ENCODE data around the gene MTAP. TPM values are rescaled to one million over a fixed set of nuclear protein-coding genes. Genes with fewer than 3 reads are reported as not detected.

MTAP gene
- total RNA-seq, 1 experiment from 2014 or later = 102 TPM

GRCh38 chr9:21810881-21811280, 8.4 kb downstream of the MTAP start:
- Mint-ChIP-seq H3K9me3 (no peaks in the 10 kb centered on the region), H3K4me3 (no peak overlapping the region), H3K4me1 (peaks cover 7 to 8% of the 10 kb centered on the region in 2 experiments), H3K36me3 (ENCODE audit: insufficient read depth in 1 of 3, low read depth in 3 of 3) (peaks cover 32 to 76% (median 50%) of the 10 kb centered on the region in 3 experiments), H3K27ac (no peak overlapping the region), H3K27me3 (ENCODE audit: low read depth) (no peaks in the 10 kb centered on the region)
- Histone ChIP-seq H3K14ac (ENCODE audit: insufficient read depth, low read length) (no peak overlapping the region), H3T11ph (ENCODE audit: low read length) (no peak overlapping the region), H2BK120ac (ENCODE audit: low read depth, low read length, poor library complexity, severe bottlenecking) (no peak overlapping the region), H2AK5ac (ENCODE audit: insufficient read length, low read length) (no peak overlapping the region), H2AFZ (ENCODE audit: low read length) (no peak overlapping the region), H3K9ac (ENCODE audit: extremely low read depth, insufficient read length, low read length) (no peak overlapping the region), H2BK12ac (ENCODE audit: insufficient read length, low read depth, low read length) (no peak overlapping the region), H3K4ac (ENCODE audit: low read depth, low read length) (no peak overlapping the region), H3K4me2 (ENCODE audit: insufficient read depth, insufficient read length, low read length) (no peak overlapping the region), H2BK20ac (ENCODE audit: low read depth, low read length, poor library complexity, severe bottlenecking) (no peak overlapping the region), H4K8ac (replicated peaks; ENCODE audit: insufficient read length, low read depth, low read length) (no peak overlapping the region), H4K91ac (ENCODE audit: insufficient read length, low read depth, low read length) (no peak overlapping the region), H3K27ac (ENCODE audit: insufficient read length, low read depth, low read length) (no peak overlapping the region), H3K79me1 (ENCODE audit: insufficient read depth, low read depth, low read length, poor library complexity, severe bottlenecking) (peaks cover 2% of the 10 kb centered on the region), H3K27me3 (ENCODE audit: insufficient read depth, low read length) (no peaks in the 10 kb centered on the region; the same call in 1 of the 2 replicates), H3K79me2 (ENCODE audit: insufficient read depth, low read length) (peaks cover 33% of the 10 kb centered on the region; the same call in 1 of the 2 replicates), H3K23me2 (ENCODE audit: insufficient read length, low read depth, low read length, poor library complexity, severe bottlenecking) (no peaks in the 10 kb centered on the region), H4K5ac (ENCODE audit: insufficient read length, low read depth, low read length) (no peak overlapping the region), H3K23ac (ENCODE audit: insufficient read length, low read depth, low read length) (no peak overlapping the region), H2BK15ac (ENCODE audit: low read depth, low read length) (no peak overlapping the region), H4K20me1 (ENCODE audit: control insufficient read depth, insufficient read depth, insufficient read length) (peaks cover 2% of the 10 kb centered on the region), H3K18ac (ENCODE audit: insufficient read length, low read depth, low read length) (no peak overlapping the region), H2BK5ac (ENCODE audit: insufficient read length, low read length) (no peak overlapping the region), H3K9me3 (ENCODE audit: control insufficient read depth, low read depth, low read length) (no peaks in the 10 kb centered on the region), H3K56ac (ENCODE audit: insufficient read length, low read depth, low read length) (no peak overlapping the region), H3K4me1 (ENCODE audit: insufficient read depth, low read length) (no peaks in the 10 kb centered on the region)
- no peak for DNase-seq
- TF ChIP-seq, protein P1, sequence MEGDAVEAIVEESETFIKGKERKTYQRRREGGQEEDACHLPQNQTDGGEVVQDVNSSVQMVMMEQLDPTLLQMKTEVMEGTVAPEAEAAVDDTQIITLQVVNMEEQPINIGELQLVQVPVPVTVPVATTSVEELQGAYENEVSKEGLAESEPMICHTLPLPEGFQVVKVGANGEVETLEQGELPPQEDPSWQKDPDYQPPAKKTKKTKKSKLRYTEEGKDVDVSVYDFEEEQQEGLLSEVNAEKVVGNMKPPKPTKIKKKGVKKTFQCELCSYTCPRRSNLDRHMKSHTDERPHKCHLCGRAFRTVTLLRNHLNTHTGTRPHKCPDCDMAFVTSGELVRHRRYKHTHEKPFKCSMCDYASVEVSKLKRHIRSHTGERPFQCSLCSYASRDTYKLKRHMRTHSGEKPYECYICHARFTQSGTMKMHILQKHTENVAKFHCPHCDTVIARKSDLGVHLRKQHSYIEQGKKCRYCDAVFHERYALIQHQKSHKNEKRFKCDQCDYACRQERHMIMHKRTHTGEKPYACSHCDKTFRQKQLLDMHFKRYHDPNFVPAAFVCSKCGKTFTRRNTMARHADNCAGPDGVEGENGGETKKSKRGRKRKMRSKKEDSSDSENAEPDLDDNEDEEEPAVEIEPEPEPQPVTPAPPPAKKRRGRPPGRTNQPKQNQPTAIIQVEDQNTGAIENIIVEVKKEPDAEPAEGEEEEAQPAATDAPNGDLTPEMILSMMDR (conservative IDR thresholded peaks at IDR 0.05) = no peak
- WGBS (ENCODE audit: extremely low coverage, insufficient read length, low lambda C conversion rate) = no CpG with 5 or more reads among the region's 6 CpGs

All from H9 (cell line).